ENCODE results near the gene KIF19.

- no peak for TF ChIP-seq POLR2A (IDR thresholded peaks at IDR 0.05; ENCODE audit: low read length)
- no peak for TF ChIP-seq EP300 (IDR thresholded peaks at IDR 0.05)
- no peak for TF ChIP-seq CTCF (IDR thresholded peaks at IDR 0.05)
- no peak for TF ChIP-seq GATA3 (IDR thresholded peaks at IDR 0.05; ENCODE audit: borderline replicate concordance)
- no peak for TF ChIP-seq RCOR1 (IDR thresholded peaks at IDR 0.05; ENCODE audit: low read depth, low read length)
- TF ChIP-seq PHF8 (IDR thresholded peaks at IDR 0.05; ENCODE audit: borderline replicate concordance, low read depth): no peak
- TF ChIP-seq MYC (IDR thresholded peaks at IDR 0.05; ENCODE audit: borderline replicate concordance, low read length): no peak
- TF ChIP-seq JUN (IDR thresholded peaks at IDR 0.05): no peak
Observed at GRCh38 chr17:74404218-74404617, 78.2 kb downstream of the KIF19 start.

Measured in A549 (cell line).